ENCODE measurements around the gene SLC27A5. TPM values are rescaled to one million over a fixed set of nuclear protein-coding genes. Genes with fewer than 3 reads are reported as not detected.

The SLC27A5 gene
- total RNA-seq, 4 donors from 2014 or later, result 4.8 to 11.7 (median 8.1) TPM

- TF ChIP-seq POLR2A (IDR thresholded peaks at IDR 0.05), result no peak
- WGBS, 2 donors, result 89 to 95% methylated on average over 2 of the region's 2 CpGs
- no peak for DNase-seq (ENCODE audit: low spot score in 2 of 2)
- intact Hi-C loops (cut with DNase I; ENCODE audit: low total_unique reads), result no loop called here
- no peak overlapping the region for H3K4me3 ChIP-seq (ENCODE audit: low read depth, poor library complexity, severe bottlenecking)
These were observed 28.0 kb downstream of the SLC27A5 start for GRCh38 chr19:58483776-58484175.

- intact Hi-C loops (cut with DNase I; ENCODE audit: low total_unique reads), result no loop called here
These were observed 29.4 kb downstream of the SLC27A5 start for GRCh38 chr19:58482372-58482771.

GRCh38 chr19:58480831-58481230 is 31.0 kb downstream of the SLC27A5 start:
- WGBS, 2 donors, result 77 to 83% methylated on average over 2 of the region's 2 CpGs
- no peak overlapping the region for H3K4me3 ChIP-seq (ENCODE audit: low read depth, poor library complexity, severe bottlenecking)
- no peak for TF ChIP-seq CTCF (IDR thresholded peaks at IDR 0.05)
- no peak for DNase-seq (ENCODE audit: low spot score in 2 of 2)
- intact Hi-C loops (cut with DNase I; ENCODE audit: low total_unique reads), result no loop called here

More at GRCh38 chr19:58482372-58482771, 29.4 kb downstream of the SLC27A5 start:
- TF ChIP-seq CTCF (IDR thresholded peaks at IDR 0.05), result no peak
- TF ChIP-seq POLR2A (IDR thresholded peaks at IDR 0.05), result no peak
- 91 to 93% methylated on average over 7 of the region's 7 CpGs for WGBS, 2 donors
- DNase-seq (ENCODE audit: low spot score in 2 of 2), result no peak
- H3K4me3 ChIP-seq (ENCODE audit: low read depth, poor library complexity, severe bottlenecking), result no peak overlapping the region

- 94% methylated on average over 6 to 20 of the region's 20 CpGs for WGBS, 2 donors
- H3K4me3 ChIP-seq (ENCODE audit: low read depth, poor library complexity, severe bottlenecking), result no peak overlapping the region
- no peak for DNase-seq (ENCODE audit: low spot score in 2 of 2)
- TF ChIP-seq CTCF (IDR thresholded peaks at IDR 0.05) (no peak), POLR2A (IDR thresholded peaks at IDR 0.05) (no peak)
- intact Hi-C loops (cut with DNase I; ENCODE audit: low total_unique reads), result no loop called here
These were observed 31.3 kb downstream of the SLC27A5 start for GRCh38 chr19:58480481-58480830.

GRCh38 chr19:58479736-58480480 is 31.9 kb downstream of the SLC27A5 start:
- DNase-seq (ENCODE audit: low spot score in 2 of 2), result no peak
- no peak overlapping the region for H3K4me3 ChIP-seq (ENCODE audit: low read depth, poor library complexity, severe bottlenecking)
- TF ChIP-seq POLR2A (IDR thresholded peaks at IDR 0.05) (no peak), CTCF (IDR thresholded peaks at IDR 0.05) (no peak)
- 88 to 92% methylated on average over 26 to 27 of the region's 28 CpGs for WGBS, 2 donors
- intact Hi-C loops (cut with DNase I; ENCODE audit: low total_unique reads), result no loop called here

GRCh38 chr19:58479303-58479702 is 32.5 kb downstream of the SLC27A5 start:
- DNase-seq (ENCODE audit: low spot score in 2 of 2), result no peak
- intact Hi-C loops (cut with DNase I; ENCODE audit: low total_unique reads), result no loop called here
- WGBS, 2 donors, result 88 to 89% methylated on average over 7 of the region's 7 CpGs
- TF ChIP-seq CTCF (IDR thresholded peaks at IDR 0.05) (no peak), POLR2A (IDR thresholded peaks at IDR 0.05) (no peak)
- H3K4me3 ChIP-seq (ENCODE audit: low read depth, poor library complexity, severe bottlenecking), result no peak overlapping the region
